ENCODE data around the gene DPAGT1. TPM values are rescaled to one million over a fixed set of nuclear protein-coding genes. Genes with fewer than 3 reads are reported as not detected.

DPAGT1 gene
- total RNA-seq, 3 donors from 2014 or later = 36.9 to 48.2 (median 39.5) TPM

- peaks cover 27% of the 10 kb centered on the region for H3K36me3 ChIP-seq (ENCODE audit: low read depth)
- no peak for ATAC-seq
- H3K9me3 ChIP-seq = no peaks in the 10 kb centered on the region
- no peak for DNase-seq
- TF ChIP-seq CTCF (IDR thresholded peaks at IDR 0.05) = no peak
- intact Hi-C loops (cut with DNase I, micrococcal nuclease) = no loop called here
- H3K4me1 ChIP-seq (ENCODE audit: low read depth) = no peaks in the 10 kb centered on the region
- H3K4me3 ChIP-seq = no peak overlapping the region
Measured at GRCh38 chr11:119078675-119079420, 22.8 kb downstream of the DPAGT1 start.

GRCh38 chr11:119077839-119078238 lies 23.8 kb downstream of the DPAGT1 start:
- Histone ChIP-seq H3K4me1 (ENCODE audit: low read depth) (no peaks in the 10 kb centered on the region), H3K36me3 (ENCODE audit: low read depth) (peaks cover 27% of the 10 kb centered on the region), H3K4me3 (no peak overlapping the region), H3K9me3 (no peaks in the 10 kb centered on the region)
- no peak for DNase-seq
- no peak for ATAC-seq
- no peak for TF ChIP-seq CTCF (IDR thresholded peaks at IDR 0.05)
- intact Hi-C loops (cut with DNase I, micrococcal nuclease) = no loop called here

- intact Hi-C loops (cut with DNase I, micrococcal nuclease) = no loop called here
- peaks cover 11% of the 10 kb centered on the region for H3K36me3 ChIP-seq (ENCODE audit: low read depth)
- H3K4me1 ChIP-seq (ENCODE audit: low read depth) = peaks cover 13% of the 10 kb centered on the region
- DNase-seq = peak; percentile 97 to 99 (median 98)
- peak; percentile 99 for ATAC-seq
- H3K9me3 ChIP-seq = no peaks in the 10 kb centered on the region
- H3K4me3 ChIP-seq = peak within 1 kb of the TSS; percentile 65
- no peak for TF ChIP-seq CTCF (IDR thresholded peaks at IDR 0.05)
Measured at GRCh38 chr11:119067371-119068222, 34.1 kb downstream of the DPAGT1 start, which contains the start of gene VPS11. VPS11 (plus strand) TSS chr11:119067818; CDS start chr11:119067824, 6 bp downstream.

GRCh38 chr11:119065369-119065768 lies 36.3 kb downstream of the DPAGT1 start:
- ATAC-seq (no peak), DNase-seq (peak in 1 of 3 donors; percentile 30)
- intact Hi-C loops (cut with DNase I, micrococcal nuclease) = no loop called here

GRCh38 chr11:119062779-119063178 lies 38.9 kb downstream of the DPAGT1 start:
- Histone ChIP-seq H3K4me3 (no peak overlapping the region), H3K36me3 (ENCODE audit: low read depth) (no peaks in the 10 kb centered on the region), H3K9me3 (no peaks in the 10 kb centered on the region), H3K4me1 (ENCODE audit: low read depth) (peaks cover 14% of the 10 kb centered on the region)
- TF ChIP-seq CTCF (IDR thresholded peaks at IDR 0.05) = no peak
- intact Hi-C loops (cut with DNase I, micrococcal nuclease) = no loop called here
- no peak for ATAC-seq
- DNase-seq = no peak

More at GRCh38 chr11:119065369-119065768, 36.3 kb downstream of the DPAGT1 start:
- Histone ChIP-seq H3K36me3 (ENCODE audit: low read depth) (no peaks in the 10 kb centered on the region), H3K9me3 (no peaks in the 10 kb centered on the region), H3K4me1 (ENCODE audit: low read depth) (peaks cover 13% of the 10 kb centered on the region), H3K4me3 (no peak overlapping the region)
- TF ChIP-seq CTCF (IDR thresholded peaks at IDR 0.05) = no peak
